ENCODE results near the gene IL26.

DNA sequence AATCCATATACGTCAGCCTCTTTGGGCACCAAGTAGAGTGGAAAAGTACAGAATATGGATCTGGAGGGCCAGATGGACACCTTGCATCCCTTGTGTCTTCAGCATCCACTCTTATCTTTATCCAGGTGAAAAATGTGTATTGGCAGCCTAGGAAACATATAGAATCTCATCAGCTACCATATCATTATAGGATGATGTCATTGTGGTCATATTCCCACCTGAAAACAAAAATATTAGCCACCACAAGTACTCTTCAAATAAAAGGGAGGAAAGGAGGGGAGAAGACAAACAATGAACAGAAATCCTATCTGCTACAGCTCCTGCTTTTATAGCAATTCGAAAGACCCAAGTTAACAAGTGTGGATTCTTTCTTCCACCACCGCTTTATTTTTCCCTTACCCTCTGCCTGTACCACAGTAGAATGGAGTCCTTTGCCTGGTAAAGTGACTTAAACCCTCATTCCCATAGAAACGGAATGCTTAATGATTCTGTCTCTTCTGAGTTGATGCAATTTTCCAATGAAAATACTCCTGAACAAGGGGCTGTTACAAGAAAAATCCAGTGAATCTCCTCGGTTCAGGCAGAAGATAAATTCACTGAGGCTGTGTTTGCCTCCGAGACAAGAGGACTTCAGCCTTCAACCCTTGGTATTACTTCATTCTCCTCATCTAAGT is 13.8 kb upstream of the IL26 start:
- no peak for TF ChIP-seq POLR2AphosphoS5 (IDR thresholded peaks at IDR 0.05; ENCODE audit: low read depth)
- TF ChIP-seq, protein P1, sequence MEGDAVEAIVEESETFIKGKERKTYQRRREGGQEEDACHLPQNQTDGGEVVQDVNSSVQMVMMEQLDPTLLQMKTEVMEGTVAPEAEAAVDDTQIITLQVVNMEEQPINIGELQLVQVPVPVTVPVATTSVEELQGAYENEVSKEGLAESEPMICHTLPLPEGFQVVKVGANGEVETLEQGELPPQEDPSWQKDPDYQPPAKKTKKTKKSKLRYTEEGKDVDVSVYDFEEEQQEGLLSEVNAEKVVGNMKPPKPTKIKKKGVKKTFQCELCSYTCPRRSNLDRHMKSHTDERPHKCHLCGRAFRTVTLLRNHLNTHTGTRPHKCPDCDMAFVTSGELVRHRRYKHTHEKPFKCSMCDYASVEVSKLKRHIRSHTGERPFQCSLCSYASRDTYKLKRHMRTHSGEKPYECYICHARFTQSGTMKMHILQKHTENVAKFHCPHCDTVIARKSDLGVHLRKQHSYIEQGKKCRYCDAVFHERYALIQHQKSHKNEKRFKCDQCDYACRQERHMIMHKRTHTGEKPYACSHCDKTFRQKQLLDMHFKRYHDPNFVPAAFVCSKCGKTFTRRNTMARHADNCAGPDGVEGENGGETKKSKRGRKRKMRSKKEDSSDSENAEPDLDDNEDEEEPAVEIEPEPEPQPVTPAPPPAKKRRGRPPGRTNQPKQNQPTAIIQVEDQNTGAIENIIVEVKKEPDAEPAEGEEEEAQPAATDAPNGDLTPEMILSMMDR (IDR thresholded peaks at IDR 0.05; ENCODE audit: insufficient read depth, low read length) = no peak
- TF ChIP-seq, protein P2, sequence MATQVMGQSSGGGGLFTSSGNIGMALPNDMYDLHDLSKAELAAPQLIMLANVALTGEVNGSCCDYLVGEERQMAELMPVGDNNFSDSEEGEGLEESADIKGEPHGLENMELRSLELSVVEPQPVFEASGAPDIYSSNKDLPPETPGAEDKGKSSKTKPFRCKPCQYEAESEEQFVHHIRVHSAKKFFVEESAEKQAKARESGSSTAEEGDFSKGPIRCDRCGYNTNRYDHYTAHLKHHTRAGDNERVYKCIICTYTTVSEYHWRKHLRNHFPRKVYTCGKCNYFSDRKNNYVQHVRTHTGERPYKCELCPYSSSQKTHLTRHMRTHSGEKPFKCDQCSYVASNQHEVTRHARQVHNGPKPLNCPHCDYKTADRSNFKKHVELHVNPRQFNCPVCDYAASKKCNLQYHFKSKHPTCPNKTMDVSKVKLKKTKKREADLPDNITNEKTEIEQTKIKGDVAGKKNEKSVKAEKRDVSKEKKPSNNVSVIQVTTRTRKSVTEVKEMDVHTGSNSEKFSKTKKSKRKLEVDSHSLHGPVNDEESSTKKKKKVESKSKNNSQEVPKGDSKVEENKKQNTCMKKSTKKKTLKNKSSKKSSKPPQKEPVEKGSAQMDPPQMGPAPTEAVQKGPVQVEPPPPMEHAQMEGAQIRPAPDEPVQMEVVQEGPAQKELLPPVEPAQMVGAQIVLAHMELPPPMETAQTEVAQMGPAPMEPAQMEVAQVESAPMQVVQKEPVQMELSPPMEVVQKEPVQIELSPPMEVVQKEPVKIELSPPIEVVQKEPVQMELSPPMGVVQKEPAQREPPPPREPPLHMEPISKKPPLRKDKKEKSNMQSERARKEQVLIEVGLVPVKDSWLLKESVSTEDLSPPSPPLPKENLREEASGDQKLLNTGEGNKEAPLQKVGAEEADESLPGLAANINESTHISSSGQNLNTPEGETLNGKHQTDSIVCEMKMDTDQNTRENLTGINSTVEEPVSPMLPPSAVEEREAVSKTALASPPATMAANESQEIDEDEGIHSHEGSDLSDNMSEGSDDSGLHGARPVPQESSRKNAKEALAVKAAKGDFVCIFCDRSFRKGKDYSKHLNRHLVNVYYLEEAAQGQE (IDR thresholded peaks at IDR 0.05; ENCODE audit: insufficient replicate concordance, low read depth) = no peak

All from HL-60 (cell line).